GM12864 (cell line): ENCODE data around the gene DPP9.
"Not testable (repeated sequence)": the region's sequence is repeated elsewhere in the genome, so short reads cannot be mapped to it uniquely, and the experiment has no call there.

ENCODE experiments used
- DNase-seq: peaks from one replicate; pipeline ENCODE4 v3.0.0-alpha.2; 2011; ENCODE audit warnings: low read depth
- H3K4me3 ChIP-seq: 2 replicates; pipeline ENCODE4 v1.5.1; 2011; ENCODE audit warnings: mild to moderate bottlenecking, low read depth, low read length, control low read depth
- CTCF ChIP-seq: IDR thresholded peaks from 2 replicates; pipeline ENCODE4 v1.5.1; 2011; ENCODE audit warnings: low read depth, mild to moderate bottlenecking, moderate library complexity, low read length, control low read depth, inconsistent platforms; ENCODE audit errors: missing control alignments

Gene DPP9

GRCh38 chr19:4689403-4689802, 34.2 kb downstream of the DPP9 start:
- H3K4me3 ChIP-seq: no peak overlapping the region
- no peak for TF ChIP-seq CTCF
- no peak for DNase-seq

GRCh38 chr19:4688587-4688986, 35.1 kb downstream of the DPP9 start:
- no peak overlapping the region for H3K4me3 ChIP-seq
- no peak for DNase-seq
- TF ChIP-seq CTCF: no peak

GRCh38 chr19:4687396-4687795, 36.2 kb downstream of the DPP9 start:
- no peak for TF ChIP-seq CTCF
- DNase-seq: no peak
- H3K4me3 ChIP-seq: no peak overlapping the region

GRCh38 chr19:4686700-4687099, 36.9 kb downstream of the DPP9 start:
- no peak overlapping the region for H3K4me3 ChIP-seq
- DNase-seq: no peak
- no peak for TF ChIP-seq CTCF

- no peak for TF ChIP-seq CTCF
- no peak overlapping the region for H3K4me3 ChIP-seq
- no peak for DNase-seq
Observed at GRCh38 chr19:4684312-4685095, 39.1 kb downstream of the DPP9 start.

- no peak overlapping the region for H3K4me3 ChIP-seq
- no peak for DNase-seq
- no peak for TF ChIP-seq CTCF
Observed at GRCh38 chr19:4682417-4683200, 41.0 kb downstream of the DPP9 start.

- H3K4me3 ChIP-seq, DNase-seq: not testable (repeated sequence)
Observed at GRCh38 chr19:4680021-4680420, 43.6 kb downstream of the DPP9 start.
